Stomach (tissue), 9 donors: ENCODE data around the gene TAS2R5. TPM values are rescaled to one million over a fixed set of nuclear protein-coding genes. Genes with fewer than 3 reads are reported as not detected.
A peak's percentile ranks its signal among the peaks of the same experiment; 100 is the strongest.
"Not testable (repeated sequence)": the region's sequence is repeated elsewhere in the genome, so short reads cannot be mapped to it uniquely, and the experiment has no call there.

Source experiments
- DNase-seq, 2 donors: peaks; one replicate each; pipeline versions ENCODE4 v3.0.0 to v3.0.0-alpha.2; 2013 to 2019
- H3K27ac ChIP-seq, 5 donors: fragments of 200-600 bp in 4 of 5; sonication (generic) in 4 of 5; one replicate each; pipeline ENCODE4 v1.5.1; 2013 to 2019; ENCODE audit warnings: mild to moderate bottlenecking in 1 of 5, moderate library complexity in 1 of 5
- H3K27me3 ChIP-seq, 3 donors: fragments of 200-600 bp; sonication (generic); one replicate each; pipeline ENCODE4 v1.5.1; 2017 to 2019; ENCODE audit warnings: mixed run types in 1 of 3
- H3K36me3 ChIP-seq, 4 donors: fragments of 200-600 bp; sonication (generic); 1 replicate in 3 of 4; 2 replicates in 1 of 4; pipeline ENCODE4 v1.5.1; 2016 to 2019
- H3K4me1 ChIP-seq, 4 donors: fragments of 200-600 bp; sonication (generic); one replicate each; pipeline ENCODE4 v1.5.1; 2016 to 2019
- H3K4me3 ChIP-seq, 4 donors: fragments of 200-600 bp; sonication (generic) in 3 of 4; one replicate each; pipeline ENCODE4 v1.5.1; 2016 to 2019; ENCODE audit warnings: mild to moderate bottlenecking in 1 of 4
- H3K9me3 ChIP-seq, 4 donors: fragments of 200-600 bp; sonication (generic); one replicate each; pipeline ENCODE4 v1.5.1; 2016 to 2019
- EP300 ChIP-seq: sonication (generic); formaldehyde crosslinking; IDR thresholded peaks from one replicate; pipeline ENCODE4 v1.6.1; 2017; ENCODE audit warnings: antibody characterized with exemption
- POLR2A ChIP-seq, 4 donors: fragments of 450-650 bp; IDR thresholded peaks; one replicate each; pipeline ENCODE4 v1.6.1; 2016; ENCODE audit warnings: antibody characterized with exemption in 4 of 4, control low read depth in 2 of 4, mild to moderate bottlenecking in 1 of 4, moderate library complexity in 1 of 4
- POLR2AphosphoS5 ChIP-seq, 3 donors: sonication (generic); formaldehyde crosslinking; IDR thresholded peaks; one replicate each; pipeline ENCODE4 v1.6.1; 2016; ENCODE audit warnings: antibody characterized with exemption in 3 of 3
- WGBS, 5 donors: extraction: QIAGEN DNeasy Blood & Tissue Kit in 3 of 5; methylation state at CpG; one replicate each; pipeline versions ENCODE4 v1.1.5 to v1.1.7; 2013 to 2018; 5-methylcytosine and 5-hydroxymethylcytosine counted together
- intact Hi-C: fragments of 100-400 bp; cut with DNase I; formaldehyde crosslinking; loops from one replicate; pipeline ENCODE4 v1.15.1; 2023; ENCODE audit warnings: low total_unique reads
- polyA plus RNA-seq, 3 donors: library from polyadenylated mRNA; stranded (reverse); fragments of 200-250 nt; gene quantifications; one replicate each; pipeline ENCODE4 v1.2.3, GENCODE V29; 2013
- total RNA-seq, 5 donors: library from RNA; depleted of rRNA; stranded (reverse); fragments of >200 nt; gene quantifications; one replicate each; pipeline versions ENCODE4 v1.1.0 to v1.2.3, GENCODE V29; 2014 to 2016
- TF ChIP-seq, protein P1 (sequence below), 7 experiments: fragments of 450-650 bp in 4 of 7; fragments of 200-600 bp in 3 of 7; sonication (generic) in 3 of 7; IDR thresholded peaks; one replicate each; pipeline ENCODE4 v1.5.1; 2016 to 2019; ENCODE audit warnings: antibody characterized with exemption in 7 of 7, control low read depth in 2 of 7, mild to moderate bottlenecking in 1 of 7
- donor health status: healthy with polysubstance abuse.
- donor health status: Bipolar disorder and iron deficiency.
- donor health status: healthy.

TAS2R5 gene
- total and polyA plus RNA-seq, 8 donors = 0.92 to 45.5 (median 6.3) TPM; not detected in 2

DNA sequence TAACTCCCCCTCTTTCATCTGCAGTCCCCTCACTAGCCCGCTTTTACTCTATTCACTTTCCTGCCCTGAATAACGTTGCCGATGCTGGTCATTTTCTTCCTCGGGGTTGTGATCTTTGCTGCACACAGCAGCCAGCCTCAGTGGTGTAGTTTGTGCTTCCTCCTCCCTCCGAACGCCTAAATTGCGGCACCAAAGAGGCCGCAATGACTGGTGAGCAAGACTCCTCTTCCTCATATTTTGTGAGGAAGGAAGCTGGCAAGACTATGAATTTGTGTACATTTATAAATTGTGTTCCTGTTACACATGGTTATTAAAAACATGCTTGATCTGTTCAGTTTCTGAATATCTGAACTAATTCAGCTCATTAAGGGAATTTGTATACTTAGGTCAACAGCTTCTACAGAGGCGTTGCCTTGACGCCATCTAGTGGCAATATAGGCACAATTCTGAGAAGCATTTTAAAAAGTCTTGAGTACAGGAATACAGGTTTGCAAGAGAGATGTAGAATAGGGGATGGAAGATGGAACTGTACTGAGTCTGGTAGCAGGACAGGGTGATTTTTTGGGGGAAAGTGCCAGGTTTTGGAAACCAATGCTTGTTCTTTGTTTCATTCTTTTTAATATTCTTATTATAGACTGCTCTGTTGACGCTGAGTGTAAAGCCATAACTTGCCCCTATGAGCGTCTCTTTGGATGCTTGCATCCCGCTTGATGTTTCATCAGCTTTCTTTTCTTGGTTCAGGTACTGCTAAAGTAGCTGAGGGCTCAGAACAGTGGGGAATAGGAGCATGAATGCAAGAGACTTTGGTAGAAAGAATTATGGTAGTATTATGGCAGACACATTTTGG, 4.1 kb upstream of the TAS2R5 start:
- H3K27me3 ChIP-seq = no peaks in the 10 kb centered on the region
- 64 to 76% (median 73%) methylated on average over 13 of the region's 13 CpGs for WGBS, 5 donors
- intact Hi-C loops = no loop called here
- DNase-seq = peak in 1 of 2 donors; percentile 77
- H3K27ac ChIP-seq = no peak overlapping the region
- TF ChIP-seq, protein P1, sequence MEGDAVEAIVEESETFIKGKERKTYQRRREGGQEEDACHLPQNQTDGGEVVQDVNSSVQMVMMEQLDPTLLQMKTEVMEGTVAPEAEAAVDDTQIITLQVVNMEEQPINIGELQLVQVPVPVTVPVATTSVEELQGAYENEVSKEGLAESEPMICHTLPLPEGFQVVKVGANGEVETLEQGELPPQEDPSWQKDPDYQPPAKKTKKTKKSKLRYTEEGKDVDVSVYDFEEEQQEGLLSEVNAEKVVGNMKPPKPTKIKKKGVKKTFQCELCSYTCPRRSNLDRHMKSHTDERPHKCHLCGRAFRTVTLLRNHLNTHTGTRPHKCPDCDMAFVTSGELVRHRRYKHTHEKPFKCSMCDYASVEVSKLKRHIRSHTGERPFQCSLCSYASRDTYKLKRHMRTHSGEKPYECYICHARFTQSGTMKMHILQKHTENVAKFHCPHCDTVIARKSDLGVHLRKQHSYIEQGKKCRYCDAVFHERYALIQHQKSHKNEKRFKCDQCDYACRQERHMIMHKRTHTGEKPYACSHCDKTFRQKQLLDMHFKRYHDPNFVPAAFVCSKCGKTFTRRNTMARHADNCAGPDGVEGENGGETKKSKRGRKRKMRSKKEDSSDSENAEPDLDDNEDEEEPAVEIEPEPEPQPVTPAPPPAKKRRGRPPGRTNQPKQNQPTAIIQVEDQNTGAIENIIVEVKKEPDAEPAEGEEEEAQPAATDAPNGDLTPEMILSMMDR (IDR thresholded peaks at IDR 0.05) = peak in 5 of 7 experiments; percentile 33 to 59 (median 48)
- TF ChIP-seq POLR2AphosphoS5 (IDR thresholded peaks at IDR 0.05) = no peak
- H3K4me1 ChIP-seq = no peaks in the 10 kb centered on the region
- H3K4me3 ChIP-seq = no peak overlapping the region
- peaks cover 0 to 27% (median 20%) of the 10 kb centered on the region in 4 donors for H3K36me3 ChIP-seq
- H3K9me3 ChIP-seq = no peaks in the 10 kb centered on the region

DNA sequence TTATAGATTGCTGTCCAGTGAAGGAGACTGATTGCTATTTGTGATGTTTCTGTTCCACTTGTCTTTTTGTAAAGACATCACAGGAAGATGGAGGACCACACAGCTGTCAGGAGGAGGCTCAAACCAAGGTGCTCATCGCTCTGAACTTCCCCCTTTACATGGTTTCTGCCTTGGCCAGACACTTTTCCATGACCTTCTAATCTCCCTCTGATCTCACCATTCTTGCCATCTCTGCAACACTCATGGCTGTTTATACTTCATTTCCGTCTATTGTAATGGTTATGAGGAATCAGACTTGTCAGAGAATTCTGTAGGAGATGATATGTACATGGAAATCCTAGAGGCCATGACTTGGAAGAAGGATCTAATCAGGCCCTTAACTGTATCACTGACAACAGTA, 1.7 kb upstream of the TAS2R5 start:
- 74 to 82% (median 81%) methylated on average over 2 of the region's 2 CpGs for WGBS, 5 donors
- intact Hi-C loops = no loop called here
- no peak overlapping the region for H3K4me3 ChIP-seq
- H3K27ac ChIP-seq = no peak overlapping the region
- no peaks in the 10 kb centered on the region for H3K4me1 ChIP-seq
- H3K27me3 ChIP-seq = no peaks in the 10 kb centered on the region
- TF ChIP-seq POLR2AphosphoS5 (IDR thresholded peaks at IDR 0.05) (no peak), POLR2A (IDR thresholded peaks at IDR 0.05) (no peak), EP300 (no peak)
- TF ChIP-seq, protein P1 (IDR thresholded peaks at IDR 0.05) = no peak
- no peak for DNase-seq
- H3K9me3 ChIP-seq = no peaks in the 10 kb centered on the region
- peaks cover 0 to 31% (median 22%) of the 10 kb centered on the region in 4 donors for H3K36me3 ChIP-seq

DNA sequence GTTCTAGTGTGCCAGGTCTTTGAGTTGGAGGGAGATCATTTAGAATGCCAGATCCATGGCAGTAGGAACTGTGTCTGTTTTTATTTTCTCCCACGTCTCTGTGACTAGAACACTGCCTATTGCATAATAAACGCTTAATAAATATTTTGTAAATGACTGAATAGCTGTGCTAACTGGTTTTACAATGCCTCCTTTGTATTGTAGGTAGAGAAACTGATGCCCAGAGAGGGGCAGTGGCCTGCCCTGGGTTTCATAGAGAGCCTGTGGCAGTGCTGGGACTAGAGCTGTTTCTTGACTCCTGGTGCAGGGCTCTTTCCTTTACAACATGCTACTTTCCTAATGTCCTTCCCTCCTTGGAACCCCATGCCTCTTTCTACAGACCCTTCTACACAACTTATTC, 2.5 kb downstream of the TAS2R5 start:
- TF ChIP-seq POLR2AphosphoS5 (IDR thresholded peaks at IDR 0.05) (no peak), POLR2A (IDR thresholded peaks at IDR 0.05) (no peak), EP300 (no peak)
- TF ChIP-seq, protein P1 (IDR thresholded peaks at IDR 0.05) = no peak
- intact Hi-C loops = no loop called here
- no peak overlapping the region for H3K27ac ChIP-seq
- no peaks in the 10 kb centered on the region for H3K27me3 ChIP-seq
- H3K36me3 ChIP-seq = peaks cover 0 to 30% (median 23%) of the 10 kb centered on the region in 4 donors
- no peak for DNase-seq
- no peaks in the 10 kb centered on the region for H3K4me1 ChIP-seq
- H3K9me3 ChIP-seq = no peaks in the 10 kb centered on the region
- no peak overlapping the region for H3K4me3 ChIP-seq
- 79 to 94% (median 80%) methylated on average over 2 of the region's 2 CpGs for WGBS, 5 donors

DNA sequence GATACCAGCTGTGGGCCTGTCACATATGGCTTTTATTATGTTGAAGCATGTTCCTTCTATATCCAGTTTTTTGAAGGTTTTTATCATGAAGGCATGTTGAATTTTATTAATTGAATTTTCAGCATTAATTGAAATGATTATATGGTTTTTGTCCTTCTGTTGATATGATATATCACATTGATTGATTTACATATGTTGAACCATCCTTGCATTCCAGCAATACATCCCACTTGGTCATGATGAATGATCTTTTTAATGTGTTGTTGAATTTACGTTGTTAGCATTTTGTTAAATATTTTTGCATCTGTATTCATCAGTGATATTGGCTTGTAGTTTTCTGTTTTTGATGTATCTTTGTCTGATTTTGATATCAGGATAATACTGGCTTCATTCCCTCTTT, 30.1 kb downstream of the TAS2R5 start:
- H3K9me3 ChIP-seq = peaks cover 0 to 65% (median 34%) of the 10 kb centered on the region in 4 donors
- DNase-seq = no peak
- no peak overlapping the region for H3K27ac ChIP-seq
- no peaks in the 10 kb centered on the region for H3K4me1 ChIP-seq
- no peak for TF ChIP-seq POLR2AphosphoS5 (IDR thresholded peaks at IDR 0.05)
- TF ChIP-seq, protein P1 (IDR thresholded peaks at IDR 0.05) = no peak
- TF ChIP-seq POLR2A (IDR thresholded peaks at IDR 0.05) = no peak
- no peak for TF ChIP-seq EP300
- H3K4me3 ChIP-seq = no peak overlapping the region
- H3K27me3 ChIP-seq = no peaks in the 10 kb centered on the region
- 83 to 100% (median 96%) methylated on average over 1 of the region's 1 CpG for WGBS, 5 donors
- intact Hi-C loops = no loop called here
- peaks cover 0 to 10% (median 3%) of the 10 kb centered on the region in 4 donors for H3K36me3 ChIP-seq

DNA sequence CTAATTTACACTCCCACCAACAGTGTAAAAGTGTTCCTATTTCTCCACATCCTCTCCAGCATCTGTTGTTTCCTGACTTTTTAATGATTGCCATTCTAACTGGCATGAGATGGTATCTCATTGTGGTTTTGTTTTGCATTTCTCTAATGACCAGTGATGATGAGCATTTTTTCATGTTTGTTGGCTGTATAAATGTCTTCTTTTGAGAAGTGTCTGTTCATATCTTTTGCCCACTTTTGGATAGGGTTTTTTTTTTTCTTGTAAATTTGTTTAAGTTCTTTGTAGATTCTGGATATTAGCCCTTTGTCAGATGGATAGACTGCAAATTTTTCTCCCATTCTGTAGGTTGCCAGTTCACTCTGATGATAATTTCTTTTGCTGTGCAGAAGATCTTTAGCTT, 32.4 kb downstream of the TAS2R5 start:
- intact Hi-C loops, H3K27me3 ChIP-seq, H3K27ac ChIP-seq, DNase-seq, H3K4me3 ChIP-seq, H3K4me1 ChIP-seq: not testable (repeated sequence)
- peaks cover 0 to 59% (median 34%) of the 10 kb centered on the region in 4 donors for H3K9me3 ChIP-seq
- H3K36me3 ChIP-seq = peaks cover 0 to 11% (median 3%) of the 10 kb centered on the region in 4 donors
